Stimulated activated CD4-positive, alpha-beta T cell treated with anti-CD3 and anti-CD28 coated beads, TNF-alpha, amount 100 ng/mL, for 48 hours (primary cell): ENCODE results near the gene MYO1E.
A peak's percentile ranks its signal among the peaks of the same experiment; 100 is the strongest.
"Not testable (repeated sequence)": the region's sequence is repeated elsewhere in the genome, so short reads cannot be mapped to it uniquely, and the experiment has no call there.

Experiments
- DNase-seq, 3 donors: peaks; one replicate each; pipeline ENCODE4 v3.0.0-alpha.2; 2020; ENCODE audit warnings: low read depth in 3 of 3

The MYO1E gene

GRCh38 chr15:59166166-59166565, 206.5 kb downstream of the MYO1E start:
- DNase-seq = no peak

- DNase-seq = no peak
Observed at GRCh38 chr15:59165726-59166125, 206.9 kb downstream of the MYO1E start.

- DNase-seq = not testable (repeated sequence)
Observed at GRCh38 chr15:59162080-59162479, 210.6 kb downstream of the MYO1E start.

GRCh38 chr15:59160880-59161593, 211.6 kb downstream of the MYO1E start:
- peak in 1 of 3 donors; percentile 6 for DNase-seq

GRCh38 chr15:59159210-59159609, 213.5 kb downstream of the MYO1E start:
- no peak for DNase-seq

GRCh38 chr15:59158701-59159034, 214.0 kb downstream of the MYO1E start:
- no peak for DNase-seq

GRCh38 chr15:59157840-59158700, 214.6 kb downstream of the MYO1E start:
- no peak for DNase-seq

- DNase-seq = no peak
Observed at GRCh38 chr15:59157396-59157795, 215.3 kb downstream of the MYO1E start.

GRCh38 chr15:59155431-59155830, 217.2 kb downstream of the MYO1E start:
- no peak for DNase-seq

DNA sequence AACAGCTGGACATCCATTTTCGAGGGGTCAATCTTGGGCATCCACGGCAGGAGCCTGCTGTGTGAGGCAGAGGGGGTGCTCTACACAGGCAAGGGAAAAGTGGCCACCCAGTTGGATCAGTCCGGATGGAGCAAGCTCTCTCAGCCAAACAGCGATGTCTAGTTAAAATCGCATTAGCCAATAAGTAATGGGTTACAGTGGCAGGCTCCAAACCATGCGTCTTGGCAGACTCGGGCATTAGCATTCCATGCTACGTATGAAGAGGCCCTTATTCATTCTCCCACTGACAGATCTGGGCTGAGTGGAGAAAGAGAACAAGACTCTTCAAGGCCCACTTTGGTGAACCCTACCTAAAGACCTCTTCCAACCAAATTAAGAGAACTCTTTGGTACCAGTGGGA, 218.4 kb downstream of the MYO1E start:
- DNase-seq = no peak

GRCh38 chr15:59153466-59153865, 219.2 kb downstream of the MYO1E start:
- DNase-seq = no peak

GRCh38 chr15:59152694-59153450, 219.8 kb downstream of the MYO1E start:
- DNase-seq = no peak

DNA sequence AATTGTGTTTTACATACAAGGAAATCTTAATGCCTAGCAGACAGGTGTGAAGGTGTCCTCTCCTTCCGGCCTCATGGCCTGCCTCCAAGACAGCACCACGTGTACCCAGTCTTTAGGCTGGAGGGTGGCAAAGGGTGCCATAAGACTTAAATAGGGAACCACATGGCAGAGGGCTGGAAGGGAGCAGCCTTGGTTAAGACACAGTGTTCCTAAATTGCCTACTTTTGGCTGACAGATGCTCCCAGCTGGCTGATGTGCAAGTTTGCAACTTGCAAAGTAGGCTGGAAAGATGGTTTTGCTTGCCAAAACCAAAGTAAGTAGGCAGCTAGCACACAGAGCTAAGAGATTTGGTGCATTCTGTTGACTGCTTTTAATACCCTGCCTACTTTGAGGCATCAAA, 222.5 kb downstream of the MYO1E start:
- no peak for DNase-seq

DNA sequence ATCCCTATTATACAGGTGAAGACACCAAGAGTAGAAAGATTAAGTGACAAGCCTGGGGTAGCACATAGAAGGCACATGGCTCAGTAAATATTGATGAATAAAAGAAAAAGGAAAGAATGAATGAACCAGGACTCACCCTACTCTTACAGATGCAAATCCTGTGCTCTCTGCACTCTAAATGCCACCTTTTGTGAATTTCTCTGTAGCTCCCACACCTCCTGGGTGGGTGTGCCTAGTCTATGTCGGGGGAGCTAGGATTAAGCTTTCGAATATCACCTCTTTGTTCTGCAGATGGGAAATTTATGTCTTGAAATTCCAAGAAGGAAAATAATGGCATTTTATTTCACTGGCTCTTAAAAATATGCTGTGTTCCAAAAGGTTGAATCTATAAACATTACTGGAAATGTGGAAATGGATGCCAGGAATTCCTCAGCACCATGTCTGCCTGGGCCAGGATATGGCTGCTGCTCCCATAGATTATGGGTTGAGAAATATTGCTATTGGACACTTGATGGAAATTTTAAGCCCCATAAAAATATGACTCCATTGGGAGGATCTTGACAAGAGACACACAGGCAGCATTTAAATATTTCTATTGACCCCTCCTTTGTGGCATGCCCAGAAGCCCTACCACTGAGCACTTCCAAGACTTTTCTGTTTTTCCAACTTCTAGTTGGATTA, 224.4 kb downstream of the MYO1E start:
- DNase-seq = no peak

GRCh38 chr15:59147666-59148065, 225.0 kb downstream of the MYO1E start:
- DNase-seq = no peak

- DNase-seq = not testable (repeated sequence)
Observed at GRCh38 chr15:59144594-59144993, 228.1 kb downstream of the MYO1E start.

DNA sequence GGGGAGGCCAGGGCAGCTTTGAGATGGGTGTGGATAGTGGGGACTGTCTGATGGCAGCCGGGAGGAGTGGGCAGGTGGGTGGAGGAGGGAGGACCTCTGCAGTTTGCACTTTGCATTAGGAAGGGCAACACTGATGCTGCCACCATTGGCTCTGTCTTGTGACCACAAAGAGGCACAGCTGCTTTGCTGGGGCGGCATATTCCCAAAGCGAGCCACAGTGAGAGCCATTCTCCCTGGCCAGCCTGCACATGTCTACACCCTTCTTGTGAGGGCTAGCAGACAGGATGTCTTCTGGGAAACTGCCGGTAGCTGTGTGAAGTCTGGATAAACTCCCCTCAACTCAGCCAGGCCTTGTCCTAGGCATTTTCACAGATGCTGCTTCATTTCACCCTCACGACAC, 229.4 kb downstream of the MYO1E start:
- DNase-seq = no peak

GRCh38 chr15:59140422-59141226, 232.0 kb downstream of the MYO1E start:
- no peak for DNase-seq

DNA sequence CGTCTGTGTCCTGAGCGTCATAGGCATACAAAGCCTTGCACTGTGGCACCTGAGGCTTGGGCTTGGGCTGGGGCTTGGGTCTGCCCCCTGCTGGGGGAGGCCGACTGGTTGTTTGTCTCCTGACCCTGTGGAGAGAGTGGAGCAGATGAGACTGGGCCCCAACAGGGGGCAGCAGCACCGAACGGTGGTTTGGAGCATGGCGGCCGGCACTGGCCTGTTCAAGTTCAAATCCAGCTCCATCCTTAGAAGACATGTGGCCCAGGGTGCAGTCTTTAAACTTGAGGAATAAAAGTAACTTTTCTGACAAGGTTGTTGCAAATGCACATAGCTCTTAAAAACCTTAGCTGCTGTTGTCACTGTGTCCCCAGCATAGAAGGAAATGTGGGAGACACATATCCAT, 234.4 kb downstream of the MYO1E start:
- DNase-seq = peak; percentile 4 to 32 (median 30)

GRCh38 chr15:59137566-59137965, 235.1 kb downstream of the MYO1E start:
- no peak for DNase-seq

DNA sequence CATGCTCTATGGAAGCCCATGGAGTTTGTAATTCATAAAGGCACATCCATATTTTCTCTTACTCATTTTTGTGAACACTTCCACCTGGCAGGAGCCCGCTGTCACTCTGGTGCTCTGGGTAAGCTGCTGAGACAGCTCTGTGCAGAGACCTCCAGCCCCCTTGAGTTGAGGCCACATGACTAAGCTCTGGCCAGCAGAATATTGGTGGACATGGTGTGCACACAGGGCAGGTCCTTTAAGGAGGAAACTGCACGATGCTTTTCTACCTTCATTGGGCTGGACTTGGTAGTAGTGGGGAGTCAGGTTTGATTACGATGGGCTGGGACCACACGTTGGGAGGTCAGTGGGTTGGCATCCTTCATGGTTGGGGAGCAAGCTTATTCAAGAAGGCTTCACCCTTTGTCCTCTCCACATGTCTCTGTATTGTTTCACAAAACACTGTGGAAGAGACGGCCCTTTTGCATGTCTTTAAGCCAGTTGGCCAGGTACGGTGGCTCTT, 238.7 kb downstream of the MYO1E start:
- DNase-seq = no peak
